Neural cell (in vitro differentiated cells): ENCODE results near the gene VSIG4. TPM values are rescaled to one million over a fixed set of nuclear protein-coding genes. Genes with fewer than 3 reads are reported as not detected.

ENCODE experiments used
- H2AFZ ChIP-seq: fragments of 200-600, 300-800 bp; sonication (generic), shearing (Covaris generic); 2 replicates; pipeline ENCODE4 v1.6.0; 2014; ENCODE audit warnings: low read depth, mild to moderate bottlenecking, antibody characterized with exemption, low read length, moderate library complexity
- H3F3A ChIP-seq: fragments of 200-600 bp; shearing (Covaris generic); 2 replicates; pipeline ENCODE4 v1.6.1; 2016; ENCODE audit warnings: mild to moderate bottlenecking, moderate library complexity, mixed read lengths, antibody characterized with exemption, low read length; ENCODE audit not compliant: insufficient read depth, poor library complexity, severe bottlenecking
- H3K27ac ChIP-seq: fragments of 200-600, 300-800 bp; sonication (generic), shearing (Covaris generic); 2 replicates; pipeline ENCODE4 v1.5.1; 2014; ENCODE audit warnings: mild to moderate bottlenecking, low read length, moderate library complexity
- H3K27me3 ChIP-seq: fragments of 300-800, 200-600 bp; sonication (generic), shearing (Covaris generic); 2 replicates; pipeline ENCODE4 v1.6.0; 2014; ENCODE audit warnings: mild to moderate bottlenecking, low read depth, low read length, moderate library complexity; ENCODE audit not compliant: insufficient read depth
- H3K36me3 ChIP-seq: fragments of 300-800, 200-600 bp; sonication (generic), shearing (Covaris generic); 2 replicates; pipeline ENCODE4 v1.5.1; 2014; ENCODE audit warnings: mild to moderate bottlenecking, antibody characterized with exemption, low read length, moderate library complexity; ENCODE audit not compliant: insufficient read depth
- H3K4me2 ChIP-seq: fragments of 300-800, 200-600 bp; sonication (generic), shearing (Covaris generic); 2 replicates; pipeline ENCODE4 v1.6.0; 2014; ENCODE audit warnings: mild to moderate bottlenecking, low read length
- H3K4me3 ChIP-seq: fragments of 300-800, 200-600 bp; sonication (generic), shearing (Covaris generic); 2 replicates; pipeline ENCODE4 v1.5.1; 2014; ENCODE audit warnings: mild to moderate bottlenecking, low read length, moderate library complexity
- H3K79me2 ChIP-seq: fragments of 200-600 bp; shearing (Covaris generic); replicated peaks from 2 replicates; pipeline ENCODE4 v1.6.0; 2014; ENCODE audit warnings: mild to moderate bottlenecking, low read length, moderate library complexity; ENCODE audit not compliant: insufficient read depth
- H3K9ac ChIP-seq: fragments of 300-800, 200-600 bp; sonication (generic), shearing (Covaris generic); 2 replicates; pipeline ENCODE4 v1.6.1; 2016; ENCODE audit warnings: mild to moderate bottlenecking, low read length, mixed read lengths
- H3K9me2 ChIP-seq: fragments of 200-600 bp; shearing (Covaris generic); 2 replicates; pipeline ENCODE4 v1.6.1; 2016; ENCODE audit warnings: mild to moderate bottlenecking, low read length, mixed read lengths; ENCODE audit not compliant: insufficient read depth
- H3K9me3 ChIP-seq: fragments of 200-600, 300-800 bp; sonication (generic), shearing (Covaris generic); 2 replicates; pipeline ENCODE4 v1.6.1; 2016; ENCODE audit warnings: mild to moderate bottlenecking, mixed run types, low read length, moderate library complexity, mixed read lengths
- H4K20me1 ChIP-seq: fragments of 200-600 bp; shearing (Covaris generic); 2 replicates; pipeline ENCODE4 v1.6.1; 2016; ENCODE audit warnings: mild to moderate bottlenecking, mixed run types; ENCODE audit not compliant: insufficient read depth
- EP300 ChIP-seq: fragments of 450-650 bp; conservative IDR thresholded peaks from 2 replicates; pipeline ENCODE4 v1.6.1; 2014; ENCODE audit warnings: antibody characterized with exemption, mild to moderate bottlenecking, moderate library complexity; ENCODE audit not compliant: poor library complexity, severe bottlenecking
- EZH2 ChIP-seq: fragments of 200-600, 300-800 bp; shearing (Covaris generic), sonication (generic); IDR thresholded peaks from 2 replicates; pipeline ENCODE4 v1.6.1; 2014; ENCODE audit warnings: antibody characterized with exemption, low read length, borderline replicate concordance, mild to moderate bottlenecking; ENCODE audit not compliant: insufficient read depth, poor library complexity, severe bottlenecking
- MXI1 ChIP-seq: fragments of 450-650 bp; conservative IDR thresholded peaks from 2 replicates; pipeline ENCODE4 v1.6.1; 2014; ENCODE audit warnings: antibody characterized with exemption, mild to moderate bottlenecking; ENCODE audit not compliant: poor library complexity, severe bottlenecking
- POLR2AphosphoS5 ChIP-seq: IDR thresholded peaks from 2 replicates; pipeline ENCODE4 v1.6.1; 2012
- RAD21 ChIP-seq: fragments of 450-650 bp; conservative IDR thresholded peaks from 2 replicates; pipeline ENCODE4 v1.6.1; 2014; ENCODE audit warnings: antibody characterized with exemption, mild to moderate bottlenecking, moderate library complexity
- SMC3 ChIP-seq: fragments of 450-650 bp; conservative IDR thresholded peaks from 2 replicates; pipeline ENCODE4 v1.6.1; 2014; ENCODE audit warnings: antibody characterized with exemption, mild to moderate bottlenecking, moderate library complexity; ENCODE audit not compliant: poor library complexity
- TAF1 ChIP-seq: IDR thresholded peaks from 2 replicates; pipeline ENCODE4 v1.6.1; 2012; ENCODE audit warnings: low read depth
- polyA plus RNA-seq: library from polyadenylated mRNA; depleted of rRNA; stranded (reverse); fragments of >200 nt; gene quantifications from 2 replicates; pipeline ENCODE4 v1.2.3, GENCODE V29; 2014
- TF ChIP-seq, protein P1 (sequence below): IDR thresholded peaks from 2 replicates; pipeline ENCODE4 v1.6.1; 2012; ENCODE audit warnings: borderline replicate concordance
- TF ChIP-seq, protein P2 (sequence below): fragments of 450-650 bp; IDR thresholded peaks from 2 replicates; pipeline ENCODE4 v1.5.1; 2014; ENCODE audit warnings: antibody characterized with exemption, mild to moderate bottlenecking, moderate library complexity; ENCODE audit not compliant: poor library complexity, severe bottlenecking

The VSIG4 gene
- polyA plus RNA-seq, 1 donor from 2014 or later, result not detected

DNA sequence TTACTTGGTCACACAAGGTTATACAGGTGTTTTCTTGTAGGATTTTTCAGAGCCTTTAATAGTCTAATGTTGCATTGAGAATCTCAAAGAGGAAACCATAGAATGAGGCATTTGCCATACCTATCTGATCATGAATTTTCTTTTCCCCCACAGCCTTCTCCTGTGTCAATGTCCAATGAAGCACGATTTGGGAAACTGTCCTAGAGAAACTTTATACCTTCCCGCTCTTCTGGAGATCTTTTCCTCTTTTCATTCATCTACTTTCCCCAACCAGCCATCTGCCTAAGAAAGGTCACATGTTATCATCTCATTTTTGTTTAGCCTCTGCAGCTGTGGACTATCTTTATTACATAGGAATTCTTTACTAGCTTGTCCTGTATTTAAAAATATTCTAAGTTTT, 19.9 kb downstream of the VSIG4 start:
- no peaks in the 10 kb centered on the region for H3K36me3 ChIP-seq
- H3K9ac ChIP-seq, result no peak overlapping the region
- no peaks in the 10 kb centered on the region for H4K20me1 ChIP-seq
- H3K27ac ChIP-seq, result no peak overlapping the region
- H3K79me2 ChIP-seq, result no peaks in the 10 kb centered on the region
- no peak for TF ChIP-seq MXI1
- TF ChIP-seq EP300, result no peak
- TF ChIP-seq RAD21, result no peak
- no peak for TF ChIP-seq POLR2AphosphoS5
- no peak for TF ChIP-seq TAF1
- no peak for TF ChIP-seq SMC3
- TF ChIP-seq, protein P1, sequence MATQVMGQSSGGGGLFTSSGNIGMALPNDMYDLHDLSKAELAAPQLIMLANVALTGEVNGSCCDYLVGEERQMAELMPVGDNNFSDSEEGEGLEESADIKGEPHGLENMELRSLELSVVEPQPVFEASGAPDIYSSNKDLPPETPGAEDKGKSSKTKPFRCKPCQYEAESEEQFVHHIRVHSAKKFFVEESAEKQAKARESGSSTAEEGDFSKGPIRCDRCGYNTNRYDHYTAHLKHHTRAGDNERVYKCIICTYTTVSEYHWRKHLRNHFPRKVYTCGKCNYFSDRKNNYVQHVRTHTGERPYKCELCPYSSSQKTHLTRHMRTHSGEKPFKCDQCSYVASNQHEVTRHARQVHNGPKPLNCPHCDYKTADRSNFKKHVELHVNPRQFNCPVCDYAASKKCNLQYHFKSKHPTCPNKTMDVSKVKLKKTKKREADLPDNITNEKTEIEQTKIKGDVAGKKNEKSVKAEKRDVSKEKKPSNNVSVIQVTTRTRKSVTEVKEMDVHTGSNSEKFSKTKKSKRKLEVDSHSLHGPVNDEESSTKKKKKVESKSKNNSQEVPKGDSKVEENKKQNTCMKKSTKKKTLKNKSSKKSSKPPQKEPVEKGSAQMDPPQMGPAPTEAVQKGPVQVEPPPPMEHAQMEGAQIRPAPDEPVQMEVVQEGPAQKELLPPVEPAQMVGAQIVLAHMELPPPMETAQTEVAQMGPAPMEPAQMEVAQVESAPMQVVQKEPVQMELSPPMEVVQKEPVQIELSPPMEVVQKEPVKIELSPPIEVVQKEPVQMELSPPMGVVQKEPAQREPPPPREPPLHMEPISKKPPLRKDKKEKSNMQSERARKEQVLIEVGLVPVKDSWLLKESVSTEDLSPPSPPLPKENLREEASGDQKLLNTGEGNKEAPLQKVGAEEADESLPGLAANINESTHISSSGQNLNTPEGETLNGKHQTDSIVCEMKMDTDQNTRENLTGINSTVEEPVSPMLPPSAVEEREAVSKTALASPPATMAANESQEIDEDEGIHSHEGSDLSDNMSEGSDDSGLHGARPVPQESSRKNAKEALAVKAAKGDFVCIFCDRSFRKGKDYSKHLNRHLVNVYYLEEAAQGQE, result no peak
- TF ChIP-seq, protein P2, sequence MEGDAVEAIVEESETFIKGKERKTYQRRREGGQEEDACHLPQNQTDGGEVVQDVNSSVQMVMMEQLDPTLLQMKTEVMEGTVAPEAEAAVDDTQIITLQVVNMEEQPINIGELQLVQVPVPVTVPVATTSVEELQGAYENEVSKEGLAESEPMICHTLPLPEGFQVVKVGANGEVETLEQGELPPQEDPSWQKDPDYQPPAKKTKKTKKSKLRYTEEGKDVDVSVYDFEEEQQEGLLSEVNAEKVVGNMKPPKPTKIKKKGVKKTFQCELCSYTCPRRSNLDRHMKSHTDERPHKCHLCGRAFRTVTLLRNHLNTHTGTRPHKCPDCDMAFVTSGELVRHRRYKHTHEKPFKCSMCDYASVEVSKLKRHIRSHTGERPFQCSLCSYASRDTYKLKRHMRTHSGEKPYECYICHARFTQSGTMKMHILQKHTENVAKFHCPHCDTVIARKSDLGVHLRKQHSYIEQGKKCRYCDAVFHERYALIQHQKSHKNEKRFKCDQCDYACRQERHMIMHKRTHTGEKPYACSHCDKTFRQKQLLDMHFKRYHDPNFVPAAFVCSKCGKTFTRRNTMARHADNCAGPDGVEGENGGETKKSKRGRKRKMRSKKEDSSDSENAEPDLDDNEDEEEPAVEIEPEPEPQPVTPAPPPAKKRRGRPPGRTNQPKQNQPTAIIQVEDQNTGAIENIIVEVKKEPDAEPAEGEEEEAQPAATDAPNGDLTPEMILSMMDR, result no peak
- no peak overlapping the region for H2AFZ ChIP-seq
- H3K27me3 ChIP-seq, result no peaks in the 10 kb centered on the region
- no peak overlapping the region for H3K4me2 ChIP-seq
- no peaks in the 10 kb centered on the region for H3K9me2 ChIP-seq
- no peak overlapping the region for H3K4me3 ChIP-seq
- no peaks in the 10 kb centered on the region for H3F3A ChIP-seq
- no peaks in the 10 kb centered on the region for H3K9me3 ChIP-seq

DNA sequence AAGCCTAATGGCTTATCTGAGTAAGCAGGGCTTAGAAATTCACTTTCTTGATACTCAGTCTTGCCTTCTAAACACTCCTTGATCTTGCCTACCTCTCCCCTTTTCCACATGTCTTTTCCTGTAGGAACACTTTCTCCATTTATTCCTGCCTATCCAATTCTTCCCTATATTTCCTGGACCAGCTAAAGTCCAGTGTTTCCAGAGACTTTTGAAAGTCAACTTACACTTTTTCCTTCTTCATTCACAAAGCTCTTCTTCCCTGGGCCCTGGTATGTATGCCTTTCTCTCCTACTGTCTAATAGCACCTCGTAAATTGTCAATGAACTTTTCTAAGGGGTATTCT, 20.6 kb downstream of the VSIG4 start:
- no peak for TF ChIP-seq TAF1
- no peak for TF ChIP-seq SMC3
- TF ChIP-seq MXI1, result no peak
- no peak for TF ChIP-seq POLR2AphosphoS5
- no peak for TF ChIP-seq EP300
- TF ChIP-seq, protein P2, result no peak
- TF ChIP-seq RAD21, result no peak
- no peak for TF ChIP-seq EZH2
- TF ChIP-seq, protein P1, result no peak
- Histone ChIP-seq H3K27me3 (no peaks in the 10 kb centered on the region), H3K4me3 (no peak overlapping the region), H4K20me1 (no peaks in the 10 kb centered on the region), H3K27ac (no peak overlapping the region), H3K9me2 (no peaks in the 10 kb centered on the region), H2AFZ (no peak overlapping the region), H3K4me2 (no peak overlapping the region), H3K9ac (no peak overlapping the region), H3K79me2 (no peaks in the 10 kb centered on the region), H3K9me3 (no peaks in the 10 kb centered on the region), H3F3A (no peaks in the 10 kb centered on the region), H3K36me3 (no peaks in the 10 kb centered on the region)
